H1 (cell line): Measurements from ENCODE around the gene ADAM22. TPM values are rescaled to one million over a fixed set of nuclear protein-coding genes. Genes with fewer than 3 reads are reported as not detected.

ENCODE experiments used
- PHF8 ChIP-seq: fragments of 200-600 bp; sonication (generic); conservative IDR thresholded peaks from 2 replicates; pipeline ENCODE4 v1.7.1; 2012; ENCODE audit warnings: low read depth, mild to moderate bottlenecking, inconsistent platforms, low read length, moderate library complexity
- POLR2AphosphoS5 ChIP-seq: IDR thresholded peaks from 2 replicates; pipeline ENCODE4 v1.6.1; 2011; ENCODE audit warnings: low read depth, low read length
- RFX5 ChIP-seq: IDR thresholded peaks from 2 replicates; pipeline ENCODE4 v1.6.1; 2011; ENCODE audit warnings: low read depth, low read length, improper control_type of control experiment, borderline replicate concordance
- polyA plus RNA-seq, 7 experiments: library from polyadenylated mRNA; depleted of rRNA in 3 of 7; stranded (reverse) in 5 of 7; unstranded in 2 of 7; fragments of >200 nt in 5 of 7; fragments of 200-250 nt in 2 of 7; gene quantifications; 1 replicate in 5 of 7; 2 replicates in 1 of 7; 4 replicates in 1 of 7; pipeline versions ENCODE4 v1.2.1 to v1.2.3, GENCODE V29; 2011 to 2013; ENCODE audit warnings: missing spikeins in 2 of 7, mixed read lengths in 2 of 7
- total RNA-seq: library from RNA; stranded (reverse); fragmentation: NEBNext Ultra II Directional; extraction: Animal tissue kit (Norgen Biotek cat#: 25700); gene quantifications from 2 replicates; pipeline ENCODE4 v1.2.1, GENCODE V29; 2021

The ADAM22 gene
- total and polyA plus RNA-seq, 2 of the 8 experiments (the other 6 are each of a cell fraction or from before 2014, with no cell fraction given) = 4.6 to 21.4 TPM

- TF ChIP-seq POLR2AphosphoS5 (no peak), RFX5 (no peak), PHF8 (no peak)
- TF ChIP-seq, all 59 proteins: peak for 0
These were observed 212.6 kb downstream of the ADAM22 start (continued) for GRCh38 chr7:88146616-88147015.
